ENCODE results near the gene RPL39. TPM values are rescaled to one million over a fixed set of nuclear protein-coding genes. Genes with fewer than 3 reads are reported as not detected.

Gene RPL39
- total and polyA plus RNA-seq, 2 donors (not counting 1 experiment from before 2014, with no cell fraction given): 2,034 to 3,799 TPM

DNA sequence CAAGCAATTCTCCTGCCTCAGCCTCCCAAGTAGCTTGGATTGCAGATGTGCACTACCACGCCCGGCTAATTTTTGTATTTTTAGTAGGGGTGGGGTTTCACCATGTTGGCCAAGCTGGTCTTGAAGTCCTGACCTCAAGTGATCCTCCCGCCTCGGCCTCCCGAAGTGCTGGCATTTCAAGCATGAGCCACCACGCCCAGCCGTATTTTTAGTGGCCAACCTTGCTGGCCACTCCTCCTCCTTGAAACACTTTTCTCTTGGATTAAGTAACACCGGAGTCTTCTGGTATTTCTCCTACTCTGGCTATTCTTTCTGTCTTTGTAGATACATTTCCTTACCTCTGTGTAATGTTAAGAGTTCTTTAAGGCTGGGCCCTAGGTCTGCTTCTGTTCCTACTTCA, 11.1 kb upstream of the RPL39 start:
- no peaks in the 10 kb centered on the region for H3K36me3 ChIP-seq (ENCODE audit: control insufficient read depth, insufficient read depth, low read length)
- no peaks in the 10 kb centered on the region for H3K9me3 ChIP-seq (ENCODE audit: control insufficient read depth, insufficient read depth, low read depth, low read length)
- no peak overlapping the region for H3K4me2 ChIP-seq (ENCODE audit: extremely low read depth, insufficient read depth, low read length)
- DNase-seq (ENCODE audit: low read depth in 2 of 2): no peak
- H2AFZ ChIP-seq (ENCODE audit: low read length): no peak overlapping the region
- no peak overlapping the region for H3K27ac ChIP-seq (ENCODE audit: insufficient read depth, low read length)
- H3K4me3 ChIP-seq (replicated peaks in 1 of 4; ENCODE audit: control extremely low read depth in 1 of 4, insufficient read depth in 1 of 4, low read depth in 3 of 4, low read length in 4 of 4): no peak overlapping the region
- no peaks in the 10 kb centered on the region for H3K4me1 ChIP-seq (ENCODE audit: control insufficient read depth, extremely low read depth, insufficient read depth, low read length)
- H4K20me1 ChIP-seq (ENCODE audit: control insufficient read depth, extremely low read depth, insufficient read depth, low read length): no peaks in the 10 kb centered on the region
- no peak overlapping the region for H3K9ac ChIP-seq (ENCODE audit: insufficient read depth, low read length)
- no peak for TF ChIP-seq EZH2 (IDR thresholded peaks at IDR 0.05; ENCODE audit: low read length, missing control alignments)
- TF ChIP-seq, protein P1, sequence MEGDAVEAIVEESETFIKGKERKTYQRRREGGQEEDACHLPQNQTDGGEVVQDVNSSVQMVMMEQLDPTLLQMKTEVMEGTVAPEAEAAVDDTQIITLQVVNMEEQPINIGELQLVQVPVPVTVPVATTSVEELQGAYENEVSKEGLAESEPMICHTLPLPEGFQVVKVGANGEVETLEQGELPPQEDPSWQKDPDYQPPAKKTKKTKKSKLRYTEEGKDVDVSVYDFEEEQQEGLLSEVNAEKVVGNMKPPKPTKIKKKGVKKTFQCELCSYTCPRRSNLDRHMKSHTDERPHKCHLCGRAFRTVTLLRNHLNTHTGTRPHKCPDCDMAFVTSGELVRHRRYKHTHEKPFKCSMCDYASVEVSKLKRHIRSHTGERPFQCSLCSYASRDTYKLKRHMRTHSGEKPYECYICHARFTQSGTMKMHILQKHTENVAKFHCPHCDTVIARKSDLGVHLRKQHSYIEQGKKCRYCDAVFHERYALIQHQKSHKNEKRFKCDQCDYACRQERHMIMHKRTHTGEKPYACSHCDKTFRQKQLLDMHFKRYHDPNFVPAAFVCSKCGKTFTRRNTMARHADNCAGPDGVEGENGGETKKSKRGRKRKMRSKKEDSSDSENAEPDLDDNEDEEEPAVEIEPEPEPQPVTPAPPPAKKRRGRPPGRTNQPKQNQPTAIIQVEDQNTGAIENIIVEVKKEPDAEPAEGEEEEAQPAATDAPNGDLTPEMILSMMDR (conservative IDR thresholded peaks at IDR 0.05 in 1 of 2, IDR thresholded peaks at IDR 0.05 in 1 of 2; ENCODE audit: low read depth in 1 of 2, low read length in 2 of 2): no peak
- no peaks in the 10 kb centered on the region for H3K79me2 ChIP-seq (ENCODE audit: control insufficient read depth, insufficient read depth, low read length)
- H3K27me3 ChIP-seq (ENCODE audit: control insufficient read depth, insufficient read depth, low read length): no peaks in the 10 kb centered on the region

DNA sequence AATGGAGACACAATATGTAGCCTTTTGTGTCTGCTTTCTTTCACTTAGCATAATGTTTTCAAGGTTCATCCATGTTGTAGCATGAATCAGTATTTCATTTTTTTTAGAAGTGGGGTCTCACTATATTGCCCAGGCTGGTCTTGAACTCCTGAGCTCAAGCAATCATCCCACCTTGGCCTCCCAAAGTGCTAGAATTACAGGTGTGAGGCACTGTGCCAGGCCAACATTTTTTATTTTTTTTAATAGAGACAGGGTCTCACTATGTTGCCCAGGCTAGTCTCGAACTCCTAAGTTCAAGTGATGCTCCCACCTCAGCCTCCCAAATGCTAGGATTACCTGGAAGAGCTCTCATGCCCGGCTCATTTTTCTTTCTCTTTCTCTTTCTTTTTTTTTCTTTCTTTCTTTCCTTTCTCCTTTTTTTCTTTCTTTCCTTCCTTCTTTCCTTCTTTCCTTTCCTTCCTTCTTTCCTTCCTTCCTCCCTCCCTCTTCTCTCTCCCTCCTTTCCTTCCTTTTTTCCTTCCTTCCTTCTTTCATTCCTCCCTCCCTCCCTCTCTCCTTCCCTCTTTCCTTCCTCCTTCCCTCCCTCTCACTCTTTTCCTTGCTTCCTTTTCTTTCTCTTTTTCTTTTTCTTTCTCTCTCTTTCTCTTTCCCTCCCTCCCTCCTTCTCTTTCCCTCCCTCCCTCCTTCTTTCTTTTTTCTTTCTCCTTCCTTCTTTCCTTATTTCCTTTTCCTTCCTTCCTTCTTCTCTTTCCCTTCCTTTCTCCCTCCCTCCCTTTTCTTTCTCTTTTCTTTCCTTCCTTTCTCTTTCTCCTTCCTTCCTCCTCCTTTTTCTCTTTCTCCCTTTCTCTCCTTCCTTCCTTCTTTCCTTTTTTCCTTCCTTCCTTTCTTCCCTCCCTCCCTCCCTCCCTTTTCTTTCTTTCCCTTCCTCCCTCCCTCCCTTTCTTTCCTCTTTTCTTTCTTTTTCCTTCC, 10.1 kb upstream of the RPL39 start:
- no peak for TF ChIP-seq EZH2 (IDR thresholded peaks at IDR 0.05; ENCODE audit: low read length, missing control alignments)
- TF ChIP-seq, protein P1 (conservative IDR thresholded peaks at IDR 0.05 in 1 of 2, IDR thresholded peaks at IDR 0.05 in 1 of 2; ENCODE audit: low read depth in 1 of 2, low read length in 2 of 2): no peak
- H3K4me2 ChIP-seq (ENCODE audit: extremely low read depth, insufficient read depth, low read length): no peak overlapping the region
- H4K20me1 ChIP-seq (ENCODE audit: control insufficient read depth, extremely low read depth, insufficient read depth, low read length): no peaks in the 10 kb centered on the region
- H3K27me3 ChIP-seq (ENCODE audit: control insufficient read depth, insufficient read depth, low read length): no peaks in the 10 kb centered on the region
- no peak overlapping the region for H3K4me3 ChIP-seq (replicated peaks in 1 of 4; ENCODE audit: control extremely low read depth in 1 of 4, insufficient read depth in 1 of 4, low read depth in 3 of 4, low read length in 4 of 4)
- no peak overlapping the region for H3K9ac ChIP-seq (ENCODE audit: insufficient read depth, low read length)
- no peaks in the 10 kb centered on the region for H3K9me3 ChIP-seq (ENCODE audit: control insufficient read depth, insufficient read depth, low read depth, low read length)
- no peaks in the 10 kb centered on the region for H3K4me1 ChIP-seq (ENCODE audit: control insufficient read depth, extremely low read depth, insufficient read depth, low read length)
- H2AFZ ChIP-seq (ENCODE audit: low read length): no peak overlapping the region
- DNase-seq (ENCODE audit: low read depth in 2 of 2): no peak
- H3K36me3 ChIP-seq (ENCODE audit: control insufficient read depth, insufficient read depth, low read length): no peaks in the 10 kb centered on the region
- H3K79me2 ChIP-seq (ENCODE audit: control insufficient read depth, insufficient read depth, low read length): no peaks in the 10 kb centered on the region
- H3K27ac ChIP-seq (ENCODE audit: insufficient read depth, low read length): no peak overlapping the region

DNA sequence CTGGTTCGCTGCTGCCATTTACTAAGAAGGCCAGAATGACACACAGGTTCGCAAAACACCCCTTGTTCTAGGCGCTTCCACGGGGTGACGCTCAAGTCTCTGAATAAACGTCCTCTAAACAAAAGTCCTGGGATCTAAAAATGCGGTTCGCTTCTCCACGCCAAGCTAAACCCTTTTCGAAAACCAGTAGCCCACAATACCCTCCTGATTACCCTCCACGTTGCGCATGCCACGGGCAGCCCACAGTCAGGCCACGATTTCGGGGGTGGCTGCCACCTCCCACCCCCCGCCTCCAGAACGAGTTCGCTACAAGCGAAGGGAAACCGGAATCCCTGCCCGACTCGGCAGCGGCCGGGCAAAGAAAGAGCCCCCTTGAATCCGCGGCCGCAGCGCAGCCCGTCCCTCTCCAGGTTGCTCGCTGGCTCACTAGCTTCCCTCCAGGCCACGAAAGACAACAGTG, 423 bp downstream of the RPL39 start:
- H3K79me2 ChIP-seq (ENCODE audit: control insufficient read depth, insufficient read depth, low read length): peaks cover 43% of the 10 kb centered on the region

More for the DNA sequence above, 423 bp downstream of the RPL39 start:
- H2AFZ ChIP-seq (ENCODE audit: low read length): no peak overlapping the region
- no peaks in the 10 kb centered on the region for H3K9me3 ChIP-seq (ENCODE audit: control insufficient read depth, insufficient read depth, low read depth, low read length)
- no peaks in the 10 kb centered on the region for H3K4me1 ChIP-seq (ENCODE audit: control insufficient read depth, extremely low read depth, insufficient read depth, low read length)
- no peak for TF ChIP-seq EZH2 (IDR thresholded peaks at IDR 0.05; ENCODE audit: low read length, missing control alignments)
- TF ChIP-seq, protein P1 (conservative IDR thresholded peaks at IDR 0.05 in 1 of 2, IDR thresholded peaks at IDR 0.05 in 1 of 2; ENCODE audit: low read depth in 1 of 2, low read length in 2 of 2): peak; percentile 17 to 18
- peak; percentile 17 to 47 for DNase-seq (ENCODE audit: low read depth in 2 of 2)
- peak overlapping the region; percentile 87 for H3K27ac ChIP-seq (ENCODE audit: insufficient read depth, low read length)
- H4K20me1 ChIP-seq (ENCODE audit: control insufficient read depth, extremely low read depth, insufficient read depth, low read length): peaks cover 4% of the 10 kb centered on the region
- peak overlapping the region; percentile 68 to 95 (median 80) for H3K4me3 ChIP-seq (replicated peaks in 1 of 4; ENCODE audit: control extremely low read depth in 1 of 4, insufficient read depth in 1 of 4, low read depth in 3 of 4, low read length in 4 of 4)
- peak overlapping the region; percentile 27 for H3K4me2 ChIP-seq (ENCODE audit: extremely low read depth, insufficient read depth, low read length)
- no peaks in the 10 kb centered on the region for H3K27me3 ChIP-seq (ENCODE audit: control insufficient read depth, insufficient read depth, low read length)
- H3K36me3 ChIP-seq (ENCODE audit: control insufficient read depth, insufficient read depth, low read length): peaks cover 1% of the 10 kb centered on the region
- peak overlapping the region; percentile 88 for H3K9ac ChIP-seq (ENCODE audit: insufficient read depth, low read length)
